ENCODE data around the gene CDH5.
A peak's percentile ranks its signal among the peaks of the same experiment; 100 is the strongest.

CDH5 gene

GRCh38 chr16:66401610-66402009, 35.1 kb downstream of the CDH5 start:
- ChIA-PET CTCF (interaction anchor here (1.0 to 7.6 kb wide), 2 partner anchors 54 to 78 kb away, joined by 3 to 92 read pairs; no protein-coding TSS in a partner anchor), POLR2A (no interaction called here)
- 93% methylated on average over 6 of the region's 11 CpGs for WGBS (ENCODE audit: insufficient coverage)
- Histone ChIP-seq H3K36me3 (ENCODE audit: control insufficient read depth in 4 of 4, insufficient read depth in 4 of 4, low read length in 3 of 4) (no peaks in the 10 kb centered on the region), H3K4me1 (ENCODE audit: control extremely low read depth in 1 of 4, control insufficient read depth in 4 of 4, insufficient read depth in 4 of 4, low read length in 3 of 4) (peaks cover 0 to 2% (median 1%) of the 10 kb centered on the region in 4 experiments), H3K4me3 (ENCODE audit: control insufficient read depth in 1 of 7, extremely low read depth in 1 of 7, insufficient read depth in 4 of 7, low read depth in 2 of 7, low read length in 6 of 7) (no peak overlapping the region), H3K27ac (ENCODE audit: insufficient read depth in 1 of 2, low read depth in 1 of 2, low read length in 2 of 2, poor library complexity in 1 of 2, severe bottlenecking in 2 of 2) (no peak overlapping the region), H3K9me3 (ENCODE audit: control extremely low read depth in 1 of 5, control insufficient read depth in 4 of 5, insufficient read depth in 2 of 5, low read depth in 1 of 5, low read length in 4 of 5) (peaks cover 0 to 6% (median 0%) of the 10 kb centered on the region in 5 experiments), H3K27me3 (replicated peaks in 2 of 5; ENCODE audit: control insufficient read depth in 4 of 5, insufficient read depth in 5 of 5, low read length in 4 of 5) (peaks cover 0 to 7% (median 0%) of the 10 kb centered on the region in 5 experiments)
- DNase-seq, result no peak

DNA sequence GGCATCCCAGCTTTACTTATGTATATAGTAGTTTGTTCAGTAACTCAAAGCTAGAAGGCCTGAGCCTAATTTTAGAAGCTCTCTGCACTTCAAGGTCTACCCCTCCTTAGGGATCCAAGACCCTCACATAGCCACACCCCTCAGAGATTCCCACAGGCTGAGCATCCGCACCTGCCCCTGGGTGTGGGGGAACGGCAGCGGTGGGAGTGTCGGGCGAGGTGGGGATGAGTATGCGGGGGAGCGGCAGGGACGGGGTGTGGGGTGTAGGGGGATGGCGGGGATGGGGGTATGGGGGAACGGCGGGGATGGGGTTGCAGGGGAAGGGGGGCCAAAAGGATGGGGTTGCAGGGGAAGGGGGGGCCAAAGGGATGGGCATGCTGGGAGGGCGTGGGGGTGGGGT, 35.7 kb downstream of the CDH5 start:
- ChIA-PET CTCF (interaction anchor here (0.9 to 7.6 kb wide), 4 partner anchors 13 to 77 kb away, joined by 3 to 92 read pairs (median 3); no protein-coding TSS in a partner anchor), POLR2A (no interaction called here)
- Histone ChIP-seq H3K9me3 (ENCODE audit: control extremely low read depth in 1 of 5, control insufficient read depth in 4 of 5, insufficient read depth in 2 of 5, low read depth in 1 of 5, low read length in 4 of 5) (peaks cover 0 to 6% (median 0%) of the 10 kb centered on the region in 5 experiments), H3K36me3 (ENCODE audit: control insufficient read depth in 4 of 4, insufficient read depth in 4 of 4, low read length in 3 of 4) (no peaks in the 10 kb centered on the region), H3K27ac (ENCODE audit: insufficient read depth in 1 of 2, low read depth in 1 of 2, low read length in 2 of 2, poor library complexity in 1 of 2, severe bottlenecking in 2 of 2) (no peak overlapping the region), H3K4me1 (ENCODE audit: control extremely low read depth in 1 of 4, control insufficient read depth in 4 of 4, insufficient read depth in 4 of 4, low read length in 3 of 4) (peaks cover 0 to 7% (median 6%) of the 10 kb centered on the region in 4 experiments), H3K4me3 (ENCODE audit: control insufficient read depth in 1 of 7, extremely low read depth in 1 of 7, insufficient read depth in 4 of 7, low read depth in 2 of 7, low read length in 6 of 7) (no peak overlapping the region), H3K27me3 (replicated peaks in 2 of 5; ENCODE audit: control insufficient read depth in 4 of 5, insufficient read depth in 5 of 5, low read length in 4 of 5) (peaks cover 0 to 12% (median 2%) of the 10 kb centered on the region in 5 experiments)
- no CpG with 5 or more reads among the region's 12 CpGs for WGBS (ENCODE audit: insufficient coverage)
- DNase-seq, result no peak

GRCh38 chr16:66402591-66403230, 36.2 kb downstream of the CDH5 start:
- H3K9me3 ChIP-seq (ENCODE audit: control extremely low read depth in 1 of 5, control insufficient read depth in 4 of 5, insufficient read depth in 2 of 5, low read depth in 1 of 5, low read length in 4 of 5), result peaks cover 0 to 6% (median 0%) of the 10 kb centered on the region in 5 experiments
- no peak overlapping the region for H3K27ac ChIP-seq (ENCODE audit: insufficient read depth in 1 of 2, low read depth in 1 of 2, low read length in 2 of 2, poor library complexity in 1 of 2, severe bottlenecking in 2 of 2)
- POLR2A ChIA-PET, result no interaction called here
- CTCF ChIA-PET, result interaction anchor here (0.9 to 7.6 kb wide), 5 partner anchors 12 to 77 kb away, joined by 3 to 92 read pairs (median 3); no protein-coding TSS in a partner anchor
- peaks cover 0 to 7% (median 6%) of the 10 kb centered on the region in 4 experiments for H3K4me1 ChIP-seq (ENCODE audit: control extremely low read depth in 1 of 4, control insufficient read depth in 4 of 4, insufficient read depth in 4 of 4, low read length in 3 of 4)
- 95% methylated on average over 58 of the region's 61 CpGs for WGBS (ENCODE audit: insufficient coverage)
- H3K27me3 ChIP-seq (replicated peaks in 2 of 5; ENCODE audit: control insufficient read depth in 4 of 5, insufficient read depth in 5 of 5, low read length in 4 of 5), result peaks cover 0 to 13% (median 2%) of the 10 kb centered on the region in 5 experiments
- no peaks in the 10 kb centered on the region for H3K36me3 ChIP-seq (ENCODE audit: control insufficient read depth in 4 of 4, insufficient read depth in 4 of 4, low read length in 3 of 4)
- no peak overlapping the region for H3K4me3 ChIP-seq (ENCODE audit: control insufficient read depth in 1 of 7, extremely low read depth in 1 of 7, insufficient read depth in 4 of 7, low read depth in 2 of 7, low read length in 6 of 7)
- no peak for DNase-seq

DNA sequence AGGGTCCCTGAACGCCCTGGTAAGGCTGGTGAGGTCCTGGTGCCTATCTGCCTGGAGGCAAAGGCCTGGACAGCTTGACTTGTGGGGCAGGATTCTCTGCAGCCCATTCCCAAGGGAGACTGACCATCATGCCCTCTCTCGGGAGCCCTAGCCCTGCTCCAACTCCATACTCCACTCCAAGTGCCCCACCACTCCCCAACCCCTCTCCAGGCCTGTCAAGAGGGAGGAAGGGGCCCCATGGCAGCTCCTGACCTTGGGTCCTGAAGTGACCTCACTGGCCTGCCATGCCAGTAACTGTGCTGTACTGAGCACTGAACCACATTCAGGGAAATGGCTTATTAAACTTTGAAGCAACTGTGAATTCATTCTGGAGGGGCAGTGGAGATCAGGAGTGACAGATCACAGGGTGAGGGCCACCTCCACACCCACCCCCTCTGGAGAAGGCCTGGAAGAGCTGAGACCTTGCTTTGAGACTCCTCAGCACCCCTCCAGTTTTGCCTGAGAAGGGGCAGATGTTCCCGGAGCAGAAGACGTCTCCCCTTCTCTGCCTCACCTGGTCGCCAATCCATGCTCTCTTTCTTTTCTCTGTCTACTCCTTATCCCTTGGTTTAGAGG, 37.1 kb downstream of the CDH5 start:
- Histone ChIP-seq H3K4me3 (ENCODE audit: control insufficient read depth in 1 of 7, extremely low read depth in 1 of 7, insufficient read depth in 4 of 7, low read depth in 2 of 7, low read length in 6 of 7) (no peak overlapping the region), H3K27me3 (replicated peaks in 2 of 5; ENCODE audit: control insufficient read depth in 4 of 5, insufficient read depth in 5 of 5, low read length in 4 of 5) (peaks cover 0 to 13% (median 4%) of the 10 kb centered on the region in 5 experiments), H3K9me3 (ENCODE audit: control extremely low read depth in 1 of 5, control insufficient read depth in 4 of 5, insufficient read depth in 2 of 5, low read depth in 1 of 5, low read length in 4 of 5) (peaks cover 0 to 6% (median 0%) of the 10 kb centered on the region in 5 experiments), H3K27ac (ENCODE audit: insufficient read depth in 1 of 2, low read depth in 1 of 2, low read length in 2 of 2, poor library complexity in 1 of 2, severe bottlenecking in 2 of 2) (no peak overlapping the region), H3K36me3 (ENCODE audit: control insufficient read depth in 4 of 4, insufficient read depth in 4 of 4, low read length in 3 of 4) (no peaks in the 10 kb centered on the region), H3K4me1 (ENCODE audit: control extremely low read depth in 1 of 4, control insufficient read depth in 4 of 4, insufficient read depth in 4 of 4, low read length in 3 of 4) (peaks cover 0 to 13% (median 11%) of the 10 kb centered on the region in 4 experiments)
- CTCF ChIA-PET, result interaction anchor here (1.2 to 7.6 kb wide), 8 partner anchors 7 to 186 kb away, joined by 3 to 92 read pairs (median 6); no protein-coding TSS in a partner anchor
- POLR2A ChIA-PET, result no interaction called here
- no peak for DNase-seq
- WGBS (ENCODE audit: insufficient coverage), result 90% methylated on average over 3 of the region's 5 CpGs

DNA sequence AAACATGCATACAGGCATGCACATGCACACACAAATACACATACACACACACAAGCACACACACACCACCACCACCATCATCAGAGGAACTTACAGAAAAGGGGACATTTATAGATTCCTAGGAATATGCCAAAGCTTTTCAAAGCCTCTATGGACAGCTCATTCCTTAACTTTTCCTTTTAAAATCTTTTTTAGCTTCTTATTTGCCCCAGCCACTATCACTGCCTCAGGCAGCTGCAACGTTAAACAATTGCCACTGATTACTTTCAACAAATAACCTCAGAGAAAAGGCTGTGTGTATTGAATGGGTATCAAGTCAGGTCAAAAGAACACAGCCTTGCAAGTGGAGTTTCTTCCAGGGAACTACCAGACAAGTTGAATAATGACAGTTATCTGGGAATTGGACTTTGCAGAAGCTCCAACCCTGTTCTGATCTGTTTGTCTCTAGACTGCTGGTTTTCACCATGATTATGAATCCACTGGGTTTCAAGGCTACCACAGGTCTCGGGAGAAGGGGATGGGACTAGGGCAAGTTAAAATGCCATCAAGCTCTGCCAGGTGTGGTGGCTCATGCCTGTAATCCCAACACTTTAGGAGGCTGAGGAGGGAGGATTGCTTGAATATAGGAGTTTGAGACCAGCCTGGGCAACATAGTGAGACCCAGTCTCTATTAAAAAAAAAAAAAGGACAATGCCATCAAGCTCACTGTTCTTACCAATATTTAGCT, 38.7 kb downstream of the CDH5 start:
- DNase-seq, result no peak
- WGBS (ENCODE audit: insufficient coverage), result 100% methylated on average over 1 of the region's 2 CpGs
- Histone ChIP-seq H3K36me3 (ENCODE audit: control insufficient read depth in 4 of 4, insufficient read depth in 4 of 4, low read length in 3 of 4) (no peaks in the 10 kb centered on the region), H3K27ac (ENCODE audit: insufficient read depth in 1 of 2, low read depth in 1 of 2, low read length in 2 of 2, poor library complexity in 1 of 2, severe bottlenecking in 2 of 2) (no peak overlapping the region), H3K4me1 (ENCODE audit: control extremely low read depth in 1 of 4, control insufficient read depth in 4 of 4, insufficient read depth in 4 of 4, low read length in 3 of 4) (peaks cover 0 to 15% (median 12%) of the 10 kb centered on the region in 4 experiments), H3K27me3 (replicated peaks in 2 of 5; ENCODE audit: control insufficient read depth in 4 of 5, insufficient read depth in 5 of 5, low read length in 4 of 5) (peaks cover 0 to 13% (median 4%) of the 10 kb centered on the region in 5 experiments), H3K4me3 (ENCODE audit: control insufficient read depth in 1 of 7, extremely low read depth in 1 of 7, insufficient read depth in 4 of 7, low read depth in 2 of 7, low read length in 6 of 7) (no peak overlapping the region), H3K9me3 (ENCODE audit: control extremely low read depth in 1 of 5, control insufficient read depth in 4 of 5, insufficient read depth in 2 of 5, low read depth in 1 of 5, low read length in 4 of 5) (peaks cover 0 to 6% (median 0%) of the 10 kb centered on the region in 5 experiments)
- ChIA-PET POLR2A (no interaction called here), CTCF (interaction anchor here (0.7 to 7.6 kb wide), 25 partner anchors 8 to 462 kb away, joined by 3 to 92 read pairs (median 4); partner anchors contain the start of gene CMTM3)

GRCh38 chr16:66406534-66407221, 40.2 kb downstream of the CDH5 start:
- ChIA-PET POLR2A (no interaction called here), CTCF (interaction anchor here (0.6 to 7.6 kb wide), 24 partner anchors 9 to 519 kb away, joined by 3 to 92 read pairs (median 5); partner anchors contain the start of genes CMTM3 and RRAD)
- peak; percentile 61 to 74 (median 72) for DNase-seq
- H3K27me3 ChIP-seq (replicated peaks in 2 of 5; ENCODE audit: control insufficient read depth in 4 of 5, insufficient read depth in 5 of 5, low read length in 4 of 5), result peaks cover 0 to 13% (median 4%) of the 10 kb centered on the region in 5 experiments
- no peak overlapping the region for H3K27ac ChIP-seq (ENCODE audit: insufficient read depth in 1 of 2, low read depth in 1 of 2, low read length in 2 of 2, poor library complexity in 1 of 2, severe bottlenecking in 2 of 2)
- H3K9me3 ChIP-seq (ENCODE audit: control extremely low read depth in 1 of 5, control insufficient read depth in 4 of 5, insufficient read depth in 2 of 5, low read depth in 1 of 5, low read length in 4 of 5), result peaks cover 0 to 6% (median 0%) of the 10 kb centered on the region in 5 experiments
- no peaks in the 10 kb centered on the region for H3K36me3 ChIP-seq (ENCODE audit: control insufficient read depth in 4 of 4, insufficient read depth in 4 of 4, low read length in 3 of 4)
- peak overlapping the region; percentile 1 to 78 (median 69) for H3K4me3 ChIP-seq (ENCODE audit: control insufficient read depth in 1 of 7, extremely low read depth in 1 of 7, insufficient read depth in 4 of 7, low read depth in 2 of 7, low read length in 6 of 7)
- under 1% methylated on average over 30 of the region's 35 CpGs for WGBS (ENCODE audit: insufficient coverage)
- peaks cover 0 to 15% (median 12%) of the 10 kb centered on the region in 4 experiments for H3K4me1 ChIP-seq (ENCODE audit: control extremely low read depth in 1 of 4, control insufficient read depth in 4 of 4, insufficient read depth in 4 of 4, low read length in 3 of 4)
